SJSA1 (cell line): ENCODE measurements around the gene CORO2A. TPM values are rescaled to one million over a fixed set of nuclear protein-coding genes. Genes with fewer than 3 reads are reported as not detected.

Source experiments
- DNase-seq, 2 experiments: peaks; one replicate each; pipeline ENCODE4 v3.0.0-alpha.2; 2015 to 2020; ENCODE audit warnings: low spot score in 2 of 2, low read depth in 1 of 2
- H3K27ac ChIP-seq: fragments of 250-450 bp; sonication (Bioruptor Pico); 2 replicates; pipeline ENCODE4 v1.5.1; 2020; ENCODE audit warnings: mild to moderate bottlenecking, moderate library complexity
- H3K27me3 ChIP-seq: fragments of 250-450 bp; sonication (Bioruptor Pico); replicated peaks from 2 replicates; pipeline ENCODE4 v1.5.1; 2020; ENCODE audit warnings: mild to moderate bottlenecking, moderate library complexity
- H3K36me3 ChIP-seq: fragments of 250-450 bp; sonication (Bioruptor Pico); 2 replicates; pipeline ENCODE4 v1.5.1; 2020; ENCODE audit warnings: mild to moderate bottlenecking
- H3K4me1 ChIP-seq: fragments of 250-450 bp; sonication (Bioruptor Pico); replicated peaks from 2 replicates; pipeline ENCODE4 v1.6.1; 2021; ENCODE audit warnings: mild to moderate bottlenecking
- H3K4me3 ChIP-seq: fragments of 250-450 bp; sonication (Bioruptor Pico); 2 replicates; pipeline ENCODE4 v1.5.1; 2020; ENCODE audit warnings: mild to moderate bottlenecking
- H3K9me3 ChIP-seq: fragments of 250-450 bp; sonication (Bioruptor Pico); replicated peaks from 2 replicates; pipeline ENCODE4 v1.5.1; 2020; ENCODE audit warnings: mild to moderate bottlenecking
- total RNA-seq: library from RNA; depleted of rRNA; stranded (reverse); fragments of >200 nt; shearing (Covaris generic); gene quantifications from 2 replicates; pipeline ENCODE4 v1.2.3, GENCODE V29; 2014

Gene CORO2A
- total RNA-seq, 1 experiment from 2014 or later = 0.16 TPM

DNA sequence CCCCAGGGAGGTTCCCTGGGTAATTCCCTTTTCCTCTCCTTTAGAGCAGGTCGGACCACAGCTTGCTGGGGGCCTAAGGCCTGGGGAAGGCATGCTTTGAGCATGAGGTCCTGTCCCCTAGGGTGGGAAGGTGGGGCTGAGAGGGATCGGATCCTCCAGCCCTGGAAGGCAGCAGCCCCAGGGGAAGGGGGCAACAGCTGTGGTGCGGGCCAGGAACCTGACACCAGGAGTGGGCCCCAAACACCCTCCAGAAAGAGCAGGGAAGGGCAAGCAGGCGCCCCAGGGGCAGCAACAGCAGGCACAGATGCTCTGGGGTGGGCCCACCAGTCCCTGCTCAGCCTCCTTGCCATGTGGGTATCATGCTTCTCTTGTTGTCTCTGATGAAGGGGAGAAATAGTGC is 3.2 kb upstream of the CORO2A start:
- no peak for DNase-seq
- no peak overlapping the region for H3K27ac ChIP-seq
- no peaks in the 10 kb centered on the region for H3K36me3 ChIP-seq
- H3K4me1 ChIP-seq = peaks cover 9% of the 10 kb centered on the region
- no peaks in the 10 kb centered on the region for H3K9me3 ChIP-seq
- H3K4me3 ChIP-seq = no peak overlapping the region
- H3K27me3 ChIP-seq = no peaks in the 10 kb centered on the region; the same call in 1 of the 2 replicates

DNA sequence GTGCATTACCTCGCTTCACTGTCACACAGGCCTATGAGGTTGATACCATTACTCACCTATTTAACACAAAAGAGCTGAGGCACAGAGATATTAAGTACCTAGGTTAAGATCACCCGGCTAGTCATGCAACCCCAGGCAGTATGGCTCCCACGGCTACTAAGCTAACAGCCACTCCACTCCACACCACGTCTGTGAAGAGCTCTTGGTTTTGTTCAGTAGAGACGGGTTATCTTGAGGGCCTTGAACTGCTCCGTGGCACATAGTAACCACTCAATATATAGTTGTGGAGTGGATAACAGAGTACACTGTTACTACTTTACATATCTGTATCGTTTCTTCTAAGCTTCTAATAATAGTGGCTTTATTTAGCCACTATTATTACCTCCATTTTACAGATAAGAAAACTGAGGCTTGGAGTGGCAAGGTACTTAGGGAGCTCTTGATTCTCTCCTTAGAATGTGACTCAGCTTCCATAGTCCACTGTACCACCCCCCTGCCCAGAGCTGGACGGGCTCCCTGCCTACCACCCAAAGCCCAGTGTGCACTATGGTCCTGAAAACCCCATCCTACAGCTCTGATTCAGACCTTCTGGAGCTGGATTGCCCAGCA is 1.0 kb upstream of the CORO2A start:
- H3K4me1 ChIP-seq = peaks cover 9% of the 10 kb centered on the region
- no peak overlapping the region for H3K27ac ChIP-seq
- no peak for DNase-seq
- peak overlapping the region; percentile 57 for H3K4me3 ChIP-seq
- H3K9me3 ChIP-seq = no peaks in the 10 kb centered on the region
- H3K27me3 ChIP-seq = no peaks in the 10 kb centered on the region; the same call in 1 of the 2 replicates
- H3K36me3 ChIP-seq = no peaks in the 10 kb centered on the region

DNA sequence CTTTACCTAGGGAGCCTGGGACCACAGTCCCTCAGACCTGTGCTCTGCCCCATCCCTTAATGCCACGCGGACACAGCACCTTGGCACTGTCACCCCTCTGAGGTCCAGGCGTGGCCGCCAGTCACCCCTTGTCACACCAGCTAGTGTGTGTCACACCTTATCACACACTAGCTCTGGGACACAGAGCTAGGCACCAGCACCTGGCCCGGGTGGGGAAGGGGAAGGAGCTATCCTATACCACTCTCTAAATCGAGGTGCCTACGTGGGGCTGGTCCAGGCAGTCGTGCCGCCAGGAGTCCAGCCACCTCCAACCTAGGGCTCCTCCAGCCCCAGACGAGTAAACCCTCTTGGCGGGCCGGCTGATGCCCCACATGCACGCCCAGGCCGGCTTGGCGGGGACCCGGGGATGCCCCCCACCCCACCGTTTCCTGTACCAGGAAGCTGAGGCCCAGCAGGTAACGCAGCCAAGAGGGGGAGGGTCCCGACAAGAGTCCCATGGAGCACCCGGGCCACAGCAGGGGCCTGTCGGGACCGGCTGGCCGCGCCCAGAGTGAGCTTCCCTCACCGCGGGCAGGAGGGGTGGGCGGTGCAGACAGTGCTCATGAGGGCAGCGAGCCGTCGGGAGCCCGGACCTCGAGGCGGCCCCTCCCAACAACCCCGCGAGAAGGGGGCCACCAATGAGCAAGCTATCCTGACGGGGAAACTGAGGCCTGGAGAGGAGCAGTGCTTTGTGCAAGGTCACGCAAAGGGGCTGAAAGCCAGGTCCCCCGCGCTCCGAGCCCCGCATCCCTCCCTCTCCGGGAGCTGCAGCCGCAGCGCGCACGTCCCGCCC is 550 bp downstream of the CORO2A start:
- Histone ChIP-seq H3K36me3 (no peaks in the 10 kb centered on the region), H3K9me3 (no peaks in the 10 kb centered on the region), H3K4me1 (peaks cover 9% of the 10 kb centered on the region), H3K4me3 (peak overlapping the region; percentile 57), H3K27me3 (no peaks in the 10 kb centered on the region; the same call in 1 of the 2 replicates), H3K27ac (no peak overlapping the region)
- DNase-seq = no peak

DNA sequence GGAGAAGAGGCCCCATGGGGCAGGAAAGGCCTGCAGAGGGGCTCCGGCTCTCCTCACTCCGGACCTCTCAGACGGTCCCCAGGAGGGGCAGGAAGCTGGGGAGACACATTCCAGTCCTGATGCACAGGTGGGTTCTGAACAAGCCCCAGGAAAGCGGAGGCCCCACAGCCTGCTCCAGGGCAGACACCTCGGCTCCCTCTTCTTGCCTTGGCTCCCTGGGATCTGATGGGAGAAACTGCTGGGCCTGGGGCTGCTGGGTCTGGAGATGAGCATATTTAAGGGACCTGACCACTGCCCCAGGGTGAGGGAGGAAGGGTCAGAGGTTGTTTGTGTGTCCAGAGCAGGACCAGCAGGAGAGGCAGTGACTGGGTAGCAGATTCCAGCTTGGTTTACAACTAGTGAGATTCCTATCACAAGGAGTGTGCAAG is 1.2 kb downstream of the CORO2A start:
- Histone ChIP-seq H3K9me3 (no peaks in the 10 kb centered on the region), H3K36me3 (no peaks in the 10 kb centered on the region), H3K27me3 (no peaks in the 10 kb centered on the region; the same call in 1 of the 2 replicates), H3K27ac (no peak overlapping the region), H3K4me3 (no peak overlapping the region), H3K4me1 (peaks cover 9% of the 10 kb centered on the region)
- no peak for DNase-seq

GRCh38 chr9:98190757-98191105 is 1.7 kb downstream of the CORO2A start:
- Histone ChIP-seq H3K36me3 (no peaks in the 10 kb centered on the region), H3K27me3 (no peaks in the 10 kb centered on the region; the same call in 1 of the 2 replicates), H3K4me1 (peaks cover 9% of the 10 kb centered on the region), H3K4me3 (no peak overlapping the region), H3K27ac (no peak overlapping the region), H3K9me3 (no peaks in the 10 kb centered on the region)
- no peak for DNase-seq

DNA sequence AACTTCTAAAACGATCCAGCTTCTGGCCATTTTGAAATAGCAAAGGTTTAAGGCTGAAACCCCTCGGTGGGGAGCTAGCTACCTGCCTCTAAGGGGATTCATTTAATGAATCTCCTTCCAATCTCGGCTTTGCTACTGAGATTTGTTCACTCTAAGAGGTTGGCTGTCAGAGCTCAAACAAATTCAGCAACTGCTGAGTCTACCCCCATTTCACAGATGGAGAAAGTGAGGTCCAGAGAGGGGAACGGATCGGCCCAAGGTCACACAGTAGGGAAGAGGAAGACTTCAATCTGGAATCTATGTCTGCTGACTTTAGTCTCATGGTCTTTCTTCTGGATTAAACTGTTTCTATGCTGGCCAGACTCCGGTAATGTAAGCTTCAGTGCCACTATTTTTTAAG is 3.0 kb downstream of the CORO2A start:
- Histone ChIP-seq H3K9me3 (no peaks in the 10 kb centered on the region), H3K27me3 (no peaks in the 10 kb centered on the region; the same call in 1 of the 2 replicates), H3K4me3 (no peak overlapping the region), H3K4me1 (peaks cover 9% of the 10 kb centered on the region), H3K36me3 (no peaks in the 10 kb centered on the region), H3K27ac (no peak overlapping the region)
- no peak for DNase-seq

DNA sequence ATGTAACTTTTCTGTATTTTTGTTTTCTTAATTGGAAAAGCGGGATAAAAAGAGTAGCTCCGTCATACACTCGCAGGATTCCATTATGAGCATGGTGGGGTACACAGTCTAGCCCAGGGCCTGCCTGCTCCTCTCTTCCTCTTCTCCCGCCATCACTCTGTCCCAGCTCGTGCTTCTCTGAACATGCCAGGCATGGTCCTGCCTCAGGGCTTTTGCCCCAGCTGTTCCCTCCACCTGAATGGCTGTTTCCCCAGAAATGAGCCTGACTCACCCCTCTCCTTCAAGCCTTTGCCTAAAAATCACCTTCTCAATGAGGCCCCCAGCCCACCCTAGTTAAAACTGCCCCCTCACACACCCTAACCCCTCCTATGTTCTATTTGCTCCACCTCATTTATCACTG is 4.5 kb downstream of the CORO2A start:
- Histone ChIP-seq H3K4me3 (no peak overlapping the region), H3K36me3 (no peaks in the 10 kb centered on the region), H3K9me3 (no peaks in the 10 kb centered on the region), H3K27me3 (no peaks in the 10 kb centered on the region; the same call in 1 of the 2 replicates), H3K4me1 (peaks cover 5% of the 10 kb centered on the region), H3K27ac (no peak overlapping the region)
- no peak for DNase-seq

DNA sequence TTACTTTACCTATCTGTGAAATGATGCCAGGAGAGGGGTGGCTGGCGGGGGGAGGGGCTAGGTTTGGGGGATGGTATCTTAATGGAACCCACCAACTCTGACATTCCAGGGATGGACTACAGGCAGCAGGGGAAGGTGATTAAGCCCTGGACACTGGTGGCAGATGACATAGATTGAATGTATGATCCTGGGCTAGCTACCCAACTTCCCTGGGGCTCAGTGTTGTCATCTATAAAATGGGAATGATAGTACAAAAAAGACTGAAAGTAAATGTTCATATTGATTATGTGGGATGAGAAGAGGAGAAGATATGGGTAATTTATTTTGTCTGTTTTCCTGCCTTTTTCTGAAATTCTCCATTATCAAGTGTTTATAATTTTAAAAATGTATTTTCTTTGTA is 6.2 kb downstream of the CORO2A start:
- no peak for DNase-seq
- Histone ChIP-seq H3K9me3 (no peaks in the 10 kb centered on the region), H3K27me3 (no peaks in the 10 kb centered on the region), H3K36me3 (no peaks in the 10 kb centered on the region), H3K27ac (no peak overlapping the region), H3K4me3 (no peak overlapping the region), H3K4me1 (no peaks in the 10 kb centered on the region)

- no peak overlapping the region for H3K27ac ChIP-seq
- H3K36me3 ChIP-seq = no peaks in the 10 kb centered on the region
- H3K4me3 ChIP-seq = no peak overlapping the region
- H3K4me1 ChIP-seq = no peaks in the 10 kb centered on the region
- no peak for DNase-seq
- H3K27me3 ChIP-seq = no peaks in the 10 kb centered on the region
- no peaks in the 10 kb centered on the region for H3K9me3 ChIP-seq
These were observed 6.7 kb downstream of the CORO2A start for GRCh38 chr9:98185611-98186171.

DNA sequence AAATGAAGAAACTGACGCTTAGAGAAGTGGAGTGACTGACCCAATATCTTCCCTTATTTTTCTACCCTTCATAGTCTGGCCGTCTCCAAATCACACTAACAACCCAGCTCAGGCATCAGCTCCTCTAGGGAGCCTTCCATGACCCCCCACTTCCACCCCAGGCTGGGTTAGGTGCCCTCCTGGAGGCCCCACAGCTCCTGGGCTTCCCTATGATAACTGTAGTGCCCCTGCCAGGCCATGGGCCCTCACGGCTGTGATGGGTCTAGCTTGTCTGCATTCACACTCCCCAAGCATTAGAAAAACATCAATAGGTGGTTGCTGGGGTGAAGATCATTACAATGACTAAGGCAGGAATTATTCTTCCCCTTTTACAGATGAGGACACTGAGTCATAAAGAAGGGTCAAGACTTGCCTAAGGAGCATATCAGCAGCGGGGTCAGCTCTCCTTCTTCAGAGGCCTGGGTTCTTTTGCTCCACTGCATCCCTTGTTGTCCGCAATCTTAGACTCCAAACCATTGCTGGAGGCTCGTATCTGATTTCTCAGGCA is 7.3 kb downstream of the CORO2A start:
- Histone ChIP-seq H3K27ac (no peak overlapping the region), H3K27me3 (no peaks in the 10 kb centered on the region), H3K9me3 (no peaks in the 10 kb centered on the region), H3K36me3 (no peaks in the 10 kb centered on the region), H3K4me3 (no peak overlapping the region), H3K4me1 (no peaks in the 10 kb centered on the region)
- no peak for DNase-seq

DNA sequence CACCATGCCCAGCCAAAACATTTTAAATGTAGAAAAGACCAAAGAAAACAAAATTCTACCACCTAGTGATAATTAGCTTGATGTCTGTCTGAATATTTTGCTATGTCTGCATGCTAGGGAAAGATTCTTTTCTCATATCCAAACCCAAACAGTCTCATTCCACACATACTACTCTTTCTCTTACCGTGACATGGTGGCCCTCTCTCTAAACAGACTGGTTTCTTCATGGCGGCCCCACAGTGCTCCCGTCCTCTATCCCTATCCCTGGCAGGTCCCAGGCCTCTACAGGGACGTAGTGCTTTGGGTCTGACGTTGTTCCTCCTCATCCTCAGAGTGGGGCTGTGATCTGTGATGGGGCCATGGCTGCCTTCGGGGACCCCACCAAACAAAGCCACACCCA is 8.1 kb downstream of the CORO2A start:
- Histone ChIP-seq H3K27ac (no peak overlapping the region), H3K9me3 (no peaks in the 10 kb centered on the region)
- no peak for DNase-seq

DNA sequence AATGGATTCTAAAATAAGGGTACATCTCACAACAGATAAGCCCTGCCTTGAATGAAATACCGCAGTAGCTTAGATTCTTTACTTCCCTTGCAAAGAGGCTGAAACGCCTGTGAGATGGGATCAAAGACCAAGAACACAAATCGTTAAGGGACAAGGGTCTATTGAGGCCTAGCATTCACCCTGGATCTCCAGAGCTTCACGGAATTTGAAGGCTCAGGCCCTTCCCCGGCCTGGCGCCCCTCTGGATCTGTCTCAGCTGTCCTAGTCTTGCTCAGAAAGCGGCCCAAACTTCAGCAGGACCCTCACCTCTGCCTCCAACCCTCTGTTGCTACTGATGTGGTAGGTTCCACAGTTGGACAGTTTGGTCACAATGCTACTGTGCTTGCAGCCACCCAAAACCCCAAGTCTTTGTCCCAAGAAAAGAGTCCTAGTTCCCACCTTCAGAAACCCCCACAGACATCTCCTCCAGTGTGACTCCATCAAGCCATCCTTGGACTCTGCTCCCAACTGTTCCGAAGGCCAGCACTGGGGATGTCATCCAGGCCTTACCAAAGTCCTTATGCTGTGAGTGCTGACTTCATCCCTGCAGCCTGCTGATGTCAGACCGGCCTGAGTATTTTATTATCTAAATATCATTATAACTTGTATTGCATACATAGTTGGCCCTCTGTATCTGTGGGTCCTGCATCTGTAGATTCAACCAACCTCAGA is 9.4 kb downstream of the CORO2A start:
- H3K9me3 ChIP-seq = no peaks in the 10 kb centered on the region
- H3K27ac ChIP-seq = no peak overlapping the region
- H3K4me1 ChIP-seq = no peaks in the 10 kb centered on the region
- no peak overlapping the region for H3K4me3 ChIP-seq
- no peak for DNase-seq
- H3K27me3 ChIP-seq = no peaks in the 10 kb centered on the region
- H3K36me3 ChIP-seq = no peaks in the 10 kb centered on the region

More for the DNA sequence above, 8.1 kb downstream of the CORO2A start:
- Histone ChIP-seq H3K36me3 (no peaks in the 10 kb centered on the region), H3K27me3 (no peaks in the 10 kb centered on the region), H3K4me1 (no peaks in the 10 kb centered on the region), H3K4me3 (no peak overlapping the region)

DNA sequence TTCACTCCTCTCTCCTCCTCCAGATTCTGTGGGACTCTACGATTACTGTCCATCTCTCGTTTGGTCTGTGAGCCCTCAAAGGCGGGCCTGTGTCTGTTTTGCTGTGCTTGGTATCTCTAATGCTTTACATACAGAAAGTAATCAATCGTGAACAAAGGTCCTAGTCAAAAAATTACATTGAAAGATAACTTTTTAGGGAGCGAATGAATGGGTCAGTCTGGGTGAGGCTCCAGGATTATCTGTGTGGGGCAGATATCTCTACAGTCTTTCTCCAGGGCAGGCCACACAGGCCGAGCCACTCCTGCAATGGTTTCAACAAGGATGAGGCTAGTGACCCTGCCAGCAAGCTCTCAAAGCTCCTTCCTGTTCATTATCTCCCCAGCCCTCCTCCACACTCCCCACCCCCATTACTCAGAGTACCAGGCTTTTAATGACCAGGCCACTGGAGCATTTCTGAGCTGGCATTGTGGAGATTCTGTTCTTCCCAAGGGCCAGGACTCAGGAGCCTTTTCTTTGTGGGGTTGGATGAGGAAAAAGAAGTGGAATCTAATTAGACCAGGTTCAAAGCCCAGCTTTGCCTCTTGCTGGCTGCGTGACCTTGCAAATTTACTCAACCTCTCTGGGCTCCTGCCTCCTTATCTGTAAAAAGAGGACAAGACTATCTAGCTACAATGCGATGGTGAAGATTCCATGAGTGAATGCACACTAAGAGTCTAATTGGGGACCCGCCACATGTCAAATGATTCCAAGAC is 10.2 kb downstream of the CORO2A start:
- no peaks in the 10 kb centered on the region for H3K9me3 ChIP-seq
- H3K27ac ChIP-seq = no peak overlapping the region
- no peaks in the 10 kb centered on the region for H3K36me3 ChIP-seq
- no peaks in the 10 kb centered on the region for H3K4me1 ChIP-seq
- H3K27me3 ChIP-seq = no peaks in the 10 kb centered on the region
- DNase-seq = no peak
- no peak overlapping the region for H3K4me3 ChIP-seq
